GM21737 (cell line): ENCODE measurements around the gene NABP1.
A peak's percentile ranks its signal among the peaks of the same experiment; 100 is the strongest.

Experiments used
- ATAC-seq: cut with Tn5 transposase; IDR thresholded peaks from one replicate; pipeline ENCODE4 v1.9.1; 2021; ENCODE audit warnings: mild to moderate bottlenecking, moderate library complexity; ENCODE audit not compliant: unreplicated experiment

Gene NABP1

GRCh38 chr2:191646163-191646902, 31.6 kb upstream of the NABP1 start:
- ATAC-seq, result no peak

- ATAC-seq, result no peak
Measured at GRCh38 chr2:191649519-191649918, 28.4 kb upstream of the NABP1 start.

- ATAC-seq, result peak; percentile 99
Measured at GRCh38 chr2:191650896-191651773, 26.8 kb upstream of the NABP1 start.

GRCh38 chr2:191653667-191654391, 24.1 kb upstream of the NABP1 start:
- ATAC-seq, result no peak

GRCh38 chr2:191656391-191656790, 21.5 kb upstream of the NABP1 start:
- ATAC-seq, result no peak

- no peak for ATAC-seq
Measured at GRCh38 chr2:191656792-191657191, 21.1 kb upstream of the NABP1 start.

GRCh38 chr2:191657977-191658376, 20.0 kb upstream of the NABP1 start:
- no peak for ATAC-seq

- ATAC-seq, result no peak
Measured at GRCh38 chr2:191659198-191659597, 18.7 kb upstream of the NABP1 start.

- ATAC-seq, result no peak
Measured at GRCh38 chr2:191660575-191660974, 17.4 kb upstream of the NABP1 start.

- ATAC-seq, result no peak
Measured at GRCh38 chr2:191661097-191661924, 16.6 kb upstream of the NABP1 start.

GRCh38 chr2:191664823-191665677, 12.9 kb upstream of the NABP1 start:
- no peak for ATAC-seq

GRCh38 chr2:191666226-191666625, 11.7 kb upstream of the NABP1 start:
- ATAC-seq, result no peak

- peak; percentile 66 for ATAC-seq
Measured at GRCh38 chr2:191666732-191667131, 11.2 kb upstream of the NABP1 start.

- ATAC-seq, result no peak
Measured at GRCh38 chr2:191670076-191670475, 7.9 kb upstream of the NABP1 start.

GRCh38 chr2:191670787-191671186, 7.1 kb upstream of the NABP1 start:
- ATAC-seq, result no peak

GRCh38 chr2:191675807-191676721, 1.9 kb upstream of the NABP1 start:
- ATAC-seq, result peak; percentile 60

GRCh38 chr2:191676790-191677645, 918 bp upstream of the NABP1 start:
- ATAC-seq, result peak; percentile 28
